CD4-positive, alpha-beta T cell treated with Interferon gamma for 1 hour (primary cell): ENCODE results near the gene DUSP1.

Experiments
- DNase-seq: peaks from one replicate; pipeline ENCODE4 v3.0.0-alpha.2; 2020

Gene DUSP1

GRCh38 chr5:172777881-172778814 lies 7.2 kb upstream of the DUSP1 start:
- DNase-seq: peak; percentile 44

GRCh38 chr5:172776235-172776594 lies 5.2 kb upstream of the DUSP1 start:
- no peak for DNase-seq

- peak; percentile 82 for DNase-seq
Observed at GRCh38 chr5:172775326-172776234, 4.6 kb upstream of the DUSP1 start.

- no peak for DNase-seq
Observed at GRCh38 chr5:172774561-172775315, 3.7 kb upstream of the DUSP1 start.

GRCh38 chr5:172773481-172774469 lies 2.8 kb upstream of the DUSP1 start:
- DNase-seq: peak; percentile 36

GRCh38 chr5:172772112-172772906 lies 1.3 kb upstream of the DUSP1 start:
- DNase-seq: peak; percentile 98

GRCh38 chr5:172771439-172772111 lies 580 bp upstream of the DUSP1 start:
- DNase-seq: no peak

- DNase-seq: no peak
Observed at GRCh38 chr5:172770374-172770674, 671 bp downstream of the DUSP1 start.

- peak; percentile 40 for DNase-seq
Observed at GRCh38 chr5:172769616-172770373, 1.2 kb downstream of the DUSP1 start.

- no peak for DNase-seq
Observed at GRCh38 chr5:172769342-172769615, 1.7 kb downstream of the DUSP1 start.

- peak; percentile 63 for DNase-seq
Observed at GRCh38 chr5:172768573-172769341, 2.2 kb downstream of the DUSP1 start.

GRCh38 chr5:172768098-172768572 lies 2.9 kb downstream of the DUSP1 start:
- no peak for DNase-seq

GRCh38 chr5:172766287-172767108 lies 4.5 kb downstream of the DUSP1 start:
- peak; percentile 74 for DNase-seq

- DNase-seq: no peak
Observed at GRCh38 chr5:172765766-172766286, 5.2 kb downstream of the DUSP1 start.

- DNase-seq: peak; percentile 99
Observed at GRCh38 chr5:172764861-172765765, 5.9 kb downstream of the DUSP1 start.

GRCh38 chr5:172763120-172763464 lies 7.9 kb downstream of the DUSP1 start:
- DNase-seq: no peak
